Right lobe of liver (tissue), 6 donors: Measurements from ENCODE around the gene ZNF770. TPM values are rescaled to one million over a fixed set of nuclear protein-coding genes. Genes with fewer than 3 reads are reported as not detected.

Experiments
- ATAC-seq, 4 donors: fragments of 200-7000 bp; cut with Tn5 transposase; one replicate each; pipeline ENCODE4 v1.9.1; 2020; ENCODE audit warnings: mild to moderate bottlenecking in 4 of 4, moderate library complexity in 4 of 4
- DNase-seq, 3 donors: peaks; one replicate each; pipeline ENCODE4 v3.0.0-alpha.2; 2020
- H3K27ac ChIP-seq, 3 donors: fragments of 200-600 bp; one replicate each; pipeline ENCODE4 v1.8.0; 2022
- H3K27me3 ChIP-seq, 2 donors: fragments of 200-600 bp; one replicate each; pipeline ENCODE4 v1.8.0; 2022
- H3K36me3 ChIP-seq, 4 donors: fragments of 200-600 bp; sonication (generic) in 1 of 4; one replicate each; pipeline versions ENCODE4 v1.5.1 to v1.8.0; 2017 to 2022; ENCODE audit warnings: control low read depth in 1 of 4
- H3K4me1 ChIP-seq, 4 donors: fragments of 200-600 bp; sonication (generic) in 1 of 4; one replicate each; pipeline versions ENCODE4 v1.5.1 to v1.8.0; 2017 to 2022; ENCODE audit warnings: control low read depth in 1 of 4
- H3K4me3 ChIP-seq, 3 donors: fragments of 200-600 bp; one replicate each; pipeline ENCODE4 v1.8.0; 2022
- H3K9me3 ChIP-seq, 4 donors: fragments of 200-600 bp; sonication (generic) in 1 of 4; one replicate each; pipeline versions ENCODE4 v1.5.1 to v1.8.0; 2017 to 2022; ENCODE audit warnings: control low read depth in 1 of 4
- POLR2A ChIP-seq: fragments of 450-650 bp; IDR thresholded peaks from one replicate; pipeline ENCODE4 v1.6.1; 2017; ENCODE audit warnings: antibody characterized with exemption, mild to moderate bottlenecking
- WGBS: methylation state at CpG from one replicate; pipeline ENCODE4 v1.1.6; 2018; ENCODE audit warnings: low coverage, low lambda C conversion rate; ENCODE audit not compliant: insufficient coverage; ENCODE audit errors: missing lambda C conversion rate; 5-methylcytosine and 5-hydroxymethylcytosine counted together
- intact Hi-C, 2 donors: fragments of 100-400 bp; cut with DNase I; formaldehyde crosslinking; loops; one replicate each; pipeline versions ENCODE4 v1.11.2 to v1.14.1; 2022
- total RNA-seq, 6 experiments: library from RNA; depleted of rRNA in 2 of 6; stranded (reverse); fragments of >200 nt in 2 of 6; fragmentation: NEBNext Ultra II Directional in 3 of 6; extraction: Animal tissue kit (Norgen Biotek cat#: 25700) in 3 of 6; gene quantifications; one replicate each; pipeline versions ENCODE4 v1.1.0 to v1.2.4, GENCODE V29; 2016 to 2023
- TF ChIP-seq, protein P1 (sequence below), 4 donors: fragments of 200-600 bp in 3 of 4; fragments of 450-650 bp in 1 of 4; IDR thresholded peaks; one replicate each; pipeline versions ENCODE4 v1.5.1 to v1.8.0; 2016 to 2022; ENCODE audit warnings: antibody characterized with exemption in 4 of 4, mild to moderate bottlenecking in 2 of 4
- donor health status: DM: no; HTN: yes; CAD: no.
- donor health status: DM: no; HTN: no; CAD: no.
- donor health status: DM: no; HTN: no; CAD: no.
- donor health status: DM: no; HTN: yes; CAD: no.
- donor health status: DM: no; HTN: yes; CAD: no.

ZNF770 gene
- total RNA-seq, 6 experiments from 2014 or later: 19.4 to 35.8 (median 24.8) TPM

DNA sequence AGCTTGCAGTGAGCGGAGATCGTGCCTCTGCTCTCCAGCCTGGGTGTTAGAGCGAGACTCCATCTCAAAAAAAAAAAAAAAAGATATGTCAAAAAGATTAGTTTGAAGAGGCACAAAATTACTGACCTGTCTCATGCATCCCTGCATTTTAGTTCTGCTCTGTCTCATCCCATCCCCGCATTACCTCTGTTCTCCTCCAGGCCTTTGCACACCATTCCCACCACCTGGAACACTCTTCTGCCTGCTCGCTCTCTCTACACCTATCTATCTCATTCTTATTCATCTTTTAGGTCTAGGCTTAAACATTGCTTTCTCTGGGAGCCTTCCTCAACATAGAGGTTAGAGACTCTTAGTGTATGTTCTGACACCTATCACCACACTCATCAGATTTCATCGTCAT lies 32.9 kb upstream of the ZNF770 start:
- no peak overlapping the region for H3K4me3 ChIP-seq
- no peaks in the 10 kb centered on the region for H3K27me3 ChIP-seq
- H3K9me3 ChIP-seq: no peaks in the 10 kb centered on the region
- no peak for ATAC-seq
- intact Hi-C loops: no loop called here
- DNase-seq: no peak
- H3K27ac ChIP-seq: no peak overlapping the region
- TF ChIP-seq, protein P1, sequence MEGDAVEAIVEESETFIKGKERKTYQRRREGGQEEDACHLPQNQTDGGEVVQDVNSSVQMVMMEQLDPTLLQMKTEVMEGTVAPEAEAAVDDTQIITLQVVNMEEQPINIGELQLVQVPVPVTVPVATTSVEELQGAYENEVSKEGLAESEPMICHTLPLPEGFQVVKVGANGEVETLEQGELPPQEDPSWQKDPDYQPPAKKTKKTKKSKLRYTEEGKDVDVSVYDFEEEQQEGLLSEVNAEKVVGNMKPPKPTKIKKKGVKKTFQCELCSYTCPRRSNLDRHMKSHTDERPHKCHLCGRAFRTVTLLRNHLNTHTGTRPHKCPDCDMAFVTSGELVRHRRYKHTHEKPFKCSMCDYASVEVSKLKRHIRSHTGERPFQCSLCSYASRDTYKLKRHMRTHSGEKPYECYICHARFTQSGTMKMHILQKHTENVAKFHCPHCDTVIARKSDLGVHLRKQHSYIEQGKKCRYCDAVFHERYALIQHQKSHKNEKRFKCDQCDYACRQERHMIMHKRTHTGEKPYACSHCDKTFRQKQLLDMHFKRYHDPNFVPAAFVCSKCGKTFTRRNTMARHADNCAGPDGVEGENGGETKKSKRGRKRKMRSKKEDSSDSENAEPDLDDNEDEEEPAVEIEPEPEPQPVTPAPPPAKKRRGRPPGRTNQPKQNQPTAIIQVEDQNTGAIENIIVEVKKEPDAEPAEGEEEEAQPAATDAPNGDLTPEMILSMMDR (IDR thresholded peaks at IDR 0.05): no peak
- no peak for TF ChIP-seq POLR2A
- H3K4me1 ChIP-seq: no peaks in the 10 kb centered on the region
- WGBS: 92% methylated on average over 6 of the region's 6 CpGs
- no peaks in the 10 kb centered on the region for H3K36me3 ChIP-seq

DNA sequence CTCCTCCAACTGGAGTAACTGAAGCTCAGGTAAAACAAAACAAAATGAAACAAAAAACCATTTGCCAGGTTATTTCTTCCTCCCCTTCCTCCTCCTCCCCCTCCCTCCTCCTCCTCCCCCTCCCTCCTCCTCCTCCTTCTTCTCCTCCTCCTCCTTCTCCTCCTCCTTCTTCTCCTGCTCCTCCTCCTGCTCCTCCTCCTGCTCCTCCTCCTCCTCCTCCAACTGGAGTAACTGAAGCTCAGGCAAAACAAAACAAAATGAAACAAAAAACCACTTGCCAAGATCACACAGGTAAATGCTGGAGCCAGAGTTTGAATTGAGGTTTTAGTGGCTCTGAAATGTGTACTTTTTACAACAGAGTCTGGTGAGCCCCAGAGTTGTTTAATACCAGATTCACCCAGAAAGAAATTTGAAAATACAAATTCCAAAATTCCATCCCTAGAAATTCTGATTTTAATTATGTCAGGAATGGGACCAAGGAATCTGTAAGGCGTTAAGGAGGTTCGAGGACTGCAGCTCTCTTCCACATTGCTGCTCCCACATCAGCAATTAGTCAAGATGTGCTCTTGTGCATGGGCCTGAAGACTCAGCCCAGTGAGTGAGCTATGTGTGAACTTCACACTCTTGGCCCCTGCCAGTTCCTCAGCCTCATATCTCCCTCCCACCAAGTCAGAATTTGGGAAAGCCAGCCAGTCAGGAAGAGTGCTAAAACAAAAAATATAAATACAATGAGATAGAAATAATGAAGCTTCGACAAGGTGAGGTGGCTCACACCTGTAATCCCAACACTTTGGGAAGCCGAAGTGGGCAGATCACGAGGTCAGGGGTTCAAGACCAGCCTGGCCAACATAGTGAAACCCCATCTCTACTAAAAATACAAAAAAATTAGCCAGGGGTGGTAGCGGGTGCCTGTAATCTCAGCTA lies 31.6 kb upstream of the ZNF770 start:
- ATAC-seq (no peak), DNase-seq (no peak)
- TF ChIP-seq, protein P1 (IDR thresholded peaks at IDR 0.05): no peak
- TF ChIP-seq POLR2A: no peak
- whole genome bisulfite sequencing: 75% methylated on average over 6 of the region's 6 CpGs
- Histone ChIP-seq H3K4me3 (no peak overlapping the region), H3K27ac (no peak overlapping the region), H3K9me3 (no peaks in the 10 kb centered on the region), H3K36me3 (no peaks in the 10 kb centered on the region), H3K27me3 (no peaks in the 10 kb centered on the region), H3K4me1 (no peaks in the 10 kb centered on the region)
- intact Hi-C loops: no loop called here

DNA sequence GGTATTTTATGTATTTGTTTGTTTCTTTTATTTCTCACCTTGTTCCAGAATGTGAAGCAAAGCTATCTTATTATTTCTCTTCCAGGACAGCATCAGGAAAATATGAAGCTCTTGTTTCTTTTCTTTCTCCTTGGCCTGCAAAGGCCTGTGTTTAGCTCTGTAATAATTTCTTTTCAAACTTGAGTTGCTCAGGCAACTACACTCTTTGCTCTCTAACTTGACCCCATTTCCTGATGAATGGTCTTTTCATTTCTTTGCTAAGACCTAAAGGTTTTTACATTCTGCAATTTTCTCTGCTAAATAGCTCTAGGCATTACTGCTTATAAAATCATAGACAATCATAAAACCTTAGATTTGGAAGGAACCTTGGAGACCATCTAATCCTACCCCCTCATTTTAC lies 26.2 kb upstream of the ZNF770 start:
- no peak for ATAC-seq
- H3K9me3 ChIP-seq: no peaks in the 10 kb centered on the region
- no peaks in the 10 kb centered on the region for H3K4me1 ChIP-seq
- TF ChIP-seq, protein P1 (IDR thresholded peaks at IDR 0.05): no peak
- TF ChIP-seq POLR2A: no peak
- no peak for DNase-seq
- H3K4me3 ChIP-seq: no peak overlapping the region
- no peaks in the 10 kb centered on the region for H3K36me3 ChIP-seq
- intact Hi-C loops: no loop called here
- no peak overlapping the region for H3K27ac ChIP-seq
- no peaks in the 10 kb centered on the region for H3K27me3 ChIP-seq

DNA sequence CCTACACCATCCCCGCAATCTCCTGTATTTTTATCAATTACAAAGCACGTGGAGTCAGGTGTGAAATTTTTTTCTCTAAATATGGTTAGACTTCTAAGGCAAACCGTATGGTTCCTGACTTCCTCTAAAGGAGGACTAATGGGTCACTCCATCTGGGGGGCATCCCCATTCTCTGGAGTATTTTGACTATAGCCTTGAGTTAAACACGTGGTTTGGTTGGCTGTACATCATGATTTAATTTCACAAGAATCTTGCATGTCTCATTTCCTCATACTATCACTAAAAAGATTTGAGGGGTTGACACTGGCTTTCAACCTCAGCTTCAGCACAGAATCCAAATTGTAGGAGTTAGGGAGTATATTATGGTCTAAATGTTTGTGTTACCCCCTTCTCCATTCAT lies 25.3 kb upstream of the ZNF770 start:
- H3K4me3 ChIP-seq: no peak overlapping the region
- no peaks in the 10 kb centered on the region for H3K36me3 ChIP-seq
- no peaks in the 10 kb centered on the region for H3K4me1 ChIP-seq
- TF ChIP-seq POLR2A: no peak
- TF ChIP-seq, protein P1 (IDR thresholded peaks at IDR 0.05): no peak
- 59% methylated on average over 3 of the region's 4 CpGs for WGBS
- intact Hi-C loops: no loop called here
- H3K9me3 ChIP-seq: no peaks in the 10 kb centered on the region
- no peaks in the 10 kb centered on the region for H3K27me3 ChIP-seq
- H3K27ac ChIP-seq: no peak overlapping the region
- ATAC-seq (no peak), DNase-seq (no peak)
